Central memory CD8-positive, alpha-beta T cell (primary cell): ENCODE results near the gene KRTAP5-8.
"Not testable (repeated sequence)": the region's sequence is repeated elsewhere in the genome, so short reads cannot be mapped to it uniquely, and the experiment has no call there.

Experiments used
- ATAC-seq: fragments of 150-1000 bp; cut with Tn5 transposase; replicated peaks from 2 replicates; pipeline ENCODE4 v1.10.0; 2022; ENCODE audit warnings: mild to moderate bottlenecking, moderate FRiP score, moderate number of reproducible peaks; ENCODE audit not compliant: poor library complexity, severe bottlenecking; ENCODE audit errors: extremely low read depth
- DNase-seq, 2 donors: peaks; one replicate each; pipeline ENCODE4 v3.0.0; 2021; ENCODE audit warnings: low spot score in 2 of 2
- H3K27ac Mint-ChIP-seq: one replicate; pipeline ENCODE4 v1.8.0; 2022; ENCODE audit warnings: low read depth, mild to moderate bottlenecking, moderate library complexity, mixed read lengths
- H3K27me3 Mint-ChIP-seq: one replicate; pipeline ENCODE4 v1.8.0; 2022; ENCODE audit warnings: mixed read lengths
- H3K36me3 Mint-ChIP-seq: one replicate; pipeline ENCODE4 v1.8.0; 2022; ENCODE audit warnings: mild to moderate bottlenecking, moderate library complexity, mixed read lengths; ENCODE audit not compliant: insufficient read depth
- H3K4me1 Mint-ChIP-seq: one replicate; pipeline ENCODE4 v1.8.0; 2022; ENCODE audit warnings: mixed read lengths
- H3K4me3 Mint-ChIP-seq: one replicate; pipeline ENCODE4 v1.8.0; 2022; ENCODE audit warnings: mild to moderate bottlenecking, moderate library complexity, mixed read lengths
- H3K9me3 Mint-ChIP-seq: one replicate; pipeline ENCODE4 v1.8.0; 2022; ENCODE audit warnings: mixed read lengths

The KRTAP5-8 gene

DNA sequence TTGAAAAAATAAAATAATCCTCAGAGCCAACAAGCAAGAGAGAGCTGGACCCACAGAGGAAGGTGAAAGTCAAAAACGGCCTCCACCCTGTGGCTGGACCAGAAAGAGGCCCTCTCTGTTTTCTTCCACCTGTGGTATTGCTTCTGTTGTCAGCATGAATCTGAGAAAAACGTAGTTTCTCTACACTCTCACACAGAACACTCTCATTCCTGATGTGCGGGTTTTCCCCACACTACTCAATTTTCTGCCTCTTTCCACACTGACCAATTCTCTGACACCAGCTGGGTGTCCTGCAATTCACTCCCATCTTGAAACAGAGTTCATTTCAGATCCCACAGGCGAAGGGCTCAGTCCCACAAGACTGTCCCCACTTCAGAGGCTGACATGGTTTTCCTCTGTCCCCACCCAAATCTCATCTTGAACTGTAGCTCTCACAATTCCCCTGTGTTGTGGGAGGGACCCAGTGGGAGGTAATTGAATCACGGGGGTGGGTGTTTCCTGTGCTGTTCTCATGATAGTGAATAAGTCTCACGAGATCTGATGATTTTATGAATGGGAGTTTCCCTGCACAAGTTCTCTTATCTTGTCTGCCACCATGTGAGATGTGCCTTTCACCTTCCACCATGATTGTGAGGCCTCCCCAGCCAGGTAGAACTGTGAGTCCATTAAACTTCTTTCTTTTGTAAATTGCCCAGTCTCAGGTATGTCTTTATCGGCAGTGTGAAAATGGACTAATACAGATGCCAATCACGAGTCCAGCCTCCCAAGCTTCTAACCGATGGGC lies 2.9 kb downstream of the KRTAP5-8 start:
- peaks cover 77% of the 10 kb centered on the region for H3K27me3 Mint-ChIP-seq
- ATAC-seq, H3K36me3 Mint-ChIP-seq, H3K4me3 Mint-ChIP-seq, DNase-seq, H3K27ac Mint-ChIP-seq: not testable (repeated sequence)
- peaks cover 15% of the 10 kb centered on the region for H3K4me1 Mint-ChIP-seq
- peaks cover 11% of the 10 kb centered on the region for H3K9me3 Mint-ChIP-seq

DNA sequence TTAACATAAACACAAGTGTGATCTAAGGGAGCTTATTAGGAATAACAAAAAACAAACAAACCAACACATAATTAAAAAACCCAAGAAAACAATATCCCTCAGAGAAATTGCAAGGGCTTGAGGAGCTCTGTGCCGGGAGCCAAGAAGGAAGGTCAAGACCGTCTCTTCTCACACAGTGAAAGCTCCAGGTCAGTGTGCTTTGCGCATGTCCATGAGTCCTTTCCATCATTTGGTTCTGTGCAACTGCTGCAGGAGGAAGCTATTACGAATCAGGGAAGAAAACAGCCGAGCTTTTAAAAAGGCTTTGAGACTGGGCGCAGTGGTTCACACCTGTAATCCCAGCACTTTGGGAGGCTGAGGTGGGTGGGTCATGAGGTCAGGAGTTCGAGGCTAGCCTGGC lies 4.6 kb downstream of the KRTAP5-8 start:
- H3K9me3 Mint-ChIP-seq, result peaks cover 11% of the 10 kb centered on the region
- DNase-seq (no peak), ATAC-seq (no peak)
- H3K4me3 Mint-ChIP-seq, result no peak overlapping the region
- H3K36me3 Mint-ChIP-seq, result peaks cover 2% of the 10 kb centered on the region
- peaks cover 15% of the 10 kb centered on the region for H3K4me1 Mint-ChIP-seq
- peaks cover 74% of the 10 kb centered on the region for H3K27me3 Mint-ChIP-seq
- H3K27ac Mint-ChIP-seq, result no peak overlapping the region

DNA sequence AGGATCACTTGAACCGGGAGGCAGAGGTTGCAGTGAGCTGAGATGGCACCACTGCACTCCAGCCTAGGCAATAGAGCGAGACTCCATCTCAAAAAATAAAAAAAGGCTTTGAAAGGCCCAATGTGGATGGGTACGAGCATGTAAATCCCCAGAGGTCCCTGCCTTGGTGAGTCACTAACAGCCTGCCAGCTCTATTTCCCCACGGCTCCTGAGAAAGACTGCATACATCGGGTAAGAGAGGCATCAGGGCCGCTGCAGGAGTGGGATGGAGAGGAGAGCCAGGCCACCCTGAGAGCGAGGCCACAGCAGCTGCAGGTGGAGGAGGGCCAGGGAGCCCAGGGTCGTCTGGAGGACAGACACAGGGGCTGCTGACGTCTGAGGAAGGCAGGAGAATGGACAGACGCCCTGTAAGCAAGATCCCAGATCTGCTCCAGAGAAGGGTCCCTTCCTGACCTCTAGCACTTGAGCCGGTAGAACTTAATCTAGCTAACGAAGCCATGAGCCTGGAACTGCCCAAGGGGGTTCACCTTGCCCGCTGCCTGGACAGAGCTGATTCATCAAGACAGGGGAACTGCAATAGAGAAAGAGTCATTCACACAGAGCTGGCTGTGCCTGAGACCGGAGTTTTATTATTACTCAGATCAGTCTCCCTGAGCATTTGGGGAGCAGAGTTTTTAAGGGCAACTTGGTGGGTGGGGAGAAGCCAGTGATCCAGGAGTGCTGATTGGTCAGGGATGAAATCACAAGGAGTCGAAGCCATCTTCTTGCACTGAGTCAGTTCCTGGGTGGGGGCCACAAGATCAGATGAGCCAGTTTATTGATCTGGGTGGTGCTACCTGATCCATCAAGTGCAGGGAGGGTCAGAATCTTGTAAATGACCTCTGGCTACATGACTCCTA lies 5.3 kb downstream of the KRTAP5-8 start:
- Mint-ChIP-seq H3K27ac (no peak overlapping the region), H3K36me3 (peaks cover 2% of the 10 kb centered on the region), H3K9me3 (peaks cover 11% of the 10 kb centered on the region), H3K4me3 (no peak overlapping the region), H3K4me1 (peaks cover 15% of the 10 kb centered on the region), H3K27me3 (peaks cover 78% of the 10 kb centered on the region)
- no peak for DNase-seq
- ATAC-seq, result no peak

DNA sequence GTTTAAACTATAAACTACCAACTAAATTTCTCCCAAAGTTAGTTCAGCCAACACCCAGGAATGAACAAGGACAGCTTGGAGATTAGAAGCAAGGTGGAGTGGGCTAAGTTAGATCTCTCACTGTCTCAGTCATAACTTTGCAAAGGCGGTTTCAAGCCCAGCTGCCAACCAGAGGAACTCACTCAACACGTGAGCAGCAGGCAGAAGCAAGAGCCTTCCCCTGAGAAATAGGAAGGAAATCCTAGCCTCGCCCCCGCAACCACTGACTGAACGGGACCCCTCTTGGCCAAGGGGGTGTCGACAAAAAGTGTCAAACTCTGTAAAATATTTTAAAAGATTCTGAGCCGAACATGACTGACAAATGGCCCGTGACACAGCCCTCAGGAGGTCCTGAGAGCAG lies 6.0 kb downstream of the KRTAP5-8 start:
- H3K9me3 Mint-ChIP-seq, result peaks cover 11% of the 10 kb centered on the region
- H3K4me1 Mint-ChIP-seq, result peaks cover 15% of the 10 kb centered on the region
- no peak overlapping the region for H3K4me3 Mint-ChIP-seq
- DNase-seq, result no peak
- H3K36me3 Mint-ChIP-seq, result peaks cover 2% of the 10 kb centered on the region
- no peak for ATAC-seq
- peaks cover 81% of the 10 kb centered on the region for H3K27me3 Mint-ChIP-seq
- no peak overlapping the region for H3K27ac Mint-ChIP-seq

DNA sequence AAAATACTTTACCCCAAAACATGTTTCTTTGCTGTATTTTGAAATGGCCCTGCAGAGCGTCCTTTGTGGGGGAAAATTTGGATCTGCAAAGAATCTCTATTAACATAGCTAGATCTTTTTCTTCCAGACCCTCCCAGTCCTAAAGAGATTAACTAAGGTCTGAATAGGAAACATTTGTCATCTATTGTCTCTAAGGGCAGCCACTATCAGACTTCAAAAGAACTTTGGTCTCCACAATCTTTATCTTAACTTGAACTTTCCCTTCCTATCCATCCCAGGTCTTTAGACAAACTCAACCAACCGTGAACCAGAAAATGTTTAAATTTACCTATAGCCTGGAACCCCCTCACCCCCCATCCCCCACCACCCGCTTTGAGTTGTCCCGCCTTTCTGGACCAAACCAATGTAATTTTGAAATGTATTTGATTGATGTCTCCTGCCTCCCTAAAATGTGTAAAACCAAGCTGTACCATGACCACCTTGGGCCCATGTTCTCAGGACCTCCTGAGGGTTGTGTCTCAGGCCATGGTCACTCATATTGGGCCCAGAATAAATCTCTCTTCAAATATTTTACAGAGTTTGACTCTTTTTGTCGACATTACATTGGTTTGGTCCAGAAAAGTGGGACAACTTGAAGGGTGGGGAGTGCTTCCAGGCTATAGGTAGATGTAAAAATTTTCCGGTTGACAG lies 6.8 kb downstream of the KRTAP5-8 start:
- Mint-ChIP-seq H3K27me3 (peaks cover 81% of the 10 kb centered on the region), H3K27ac (no peak overlapping the region), H3K4me3 (no peak overlapping the region), H3K9me3 (peaks cover 11% of the 10 kb centered on the region), H3K4me1 (peaks cover 15% of the 10 kb centered on the region), H3K36me3 (peaks cover 2% of the 10 kb centered on the region)
- no peak for ATAC-seq
- no peak for DNase-seq

DNA sequence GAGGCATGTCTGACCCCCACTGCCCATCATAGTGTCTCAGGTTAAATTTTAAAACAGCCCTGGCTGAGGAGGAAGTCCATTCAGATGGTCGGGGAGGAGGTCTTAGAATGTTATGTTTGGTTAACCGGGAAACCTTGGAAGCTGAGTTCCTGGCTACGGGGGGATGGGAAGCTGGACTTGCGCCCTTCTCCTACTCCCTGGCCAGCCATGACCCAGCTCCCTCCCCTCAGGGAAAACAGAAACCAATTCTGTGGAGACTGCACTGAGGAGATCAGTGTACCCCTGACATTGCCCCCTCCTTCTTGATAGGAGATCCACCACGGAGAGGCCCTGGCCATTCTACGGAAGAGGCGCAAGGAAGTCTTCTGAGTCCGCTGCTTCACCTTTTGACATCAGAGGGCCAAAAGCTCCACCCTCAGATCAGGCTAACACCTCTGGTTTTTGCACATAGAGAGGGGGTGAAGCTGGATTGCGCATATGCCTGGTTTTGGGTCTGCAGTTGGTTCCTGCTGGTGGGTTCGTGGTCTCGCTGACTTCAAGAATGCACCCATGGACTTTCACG lies 7.7 kb downstream of the KRTAP5-8 start:
- Mint-ChIP-seq H3K36me3 (peaks cover 2% of the 10 kb centered on the region), H3K27ac (no peak overlapping the region), H3K9me3 (peaks cover 10% of the 10 kb centered on the region), H3K27me3 (peaks cover 84% of the 10 kb centered on the region), H3K4me3 (no peak overlapping the region), H3K4me1 (peaks cover 15% of the 10 kb centered on the region)
- DNase-seq (no peak), ATAC-seq (no peak)

DNA sequence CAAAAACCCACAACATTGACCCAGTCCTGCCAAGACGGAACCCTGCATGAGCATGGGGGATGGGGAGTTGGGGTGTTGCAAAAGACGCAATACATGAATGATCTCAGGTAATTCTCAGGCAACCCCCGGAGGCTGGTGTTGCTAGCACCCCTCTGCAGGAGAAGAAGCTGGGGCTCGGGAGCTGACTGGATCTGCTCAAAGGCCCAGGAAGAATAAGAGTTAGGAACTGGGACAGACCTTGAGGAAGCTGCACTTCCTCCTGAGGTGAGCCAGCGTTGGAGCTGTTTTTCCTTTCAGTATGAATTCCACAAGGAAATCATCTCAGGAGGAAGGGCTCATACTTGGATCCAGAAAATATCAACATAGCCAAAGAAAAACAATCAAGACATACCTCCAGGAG lies 10.3 kb downstream of the KRTAP5-8 start, which contains the start of gene KRTAP5-9:
KRTAP5-9 (plus strand) TSS at position 301 of the 400 bp plus-strand sequence. CDS start 238 bp downstream, outside the sequence.
- no peak for DNase-seq
- ATAC-seq, result no peak
- Mint-ChIP-seq H3K4me3 (no peak within 1 kb of the TSS), H3K9me3 (no peaks in the 10 kb centered on the region), H3K36me3 (peaks cover 2% of the 10 kb centered on the region), H3K4me1 (peaks cover 13% of the 10 kb centered on the region), H3K27ac (no peak within 1 kb of the TSS), H3K27me3 (peaks cover 61% of the 10 kb centered on the region)

DNA sequence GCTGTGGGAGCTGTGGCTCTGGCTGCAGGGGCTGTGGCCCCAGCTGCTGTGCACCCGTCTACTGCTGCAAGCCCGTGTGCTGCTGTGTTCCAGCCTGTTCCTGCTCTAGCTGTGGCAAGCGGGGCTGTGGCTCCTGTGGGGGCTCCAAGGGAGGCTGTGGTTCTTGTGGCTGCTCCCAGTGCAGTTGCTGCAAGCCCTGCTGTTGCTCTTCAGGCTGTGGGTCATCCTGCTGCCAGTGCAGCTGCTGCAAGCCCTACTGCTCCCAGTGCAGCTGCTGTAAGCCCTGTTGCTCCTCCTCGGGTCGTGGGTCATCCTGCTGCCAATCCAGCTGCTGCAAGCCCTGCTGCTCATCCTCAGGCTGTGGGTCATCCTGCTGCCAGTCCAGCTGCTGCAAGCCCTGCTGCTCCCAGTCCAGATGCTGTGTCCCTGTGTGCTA lies 10.9 kb downstream of the KRTAP5-8 start:
- no peak overlapping the region for H3K4me3 Mint-ChIP-seq
- no peak for ATAC-seq
- no peak overlapping the region for H3K27ac Mint-ChIP-seq

DNA sequence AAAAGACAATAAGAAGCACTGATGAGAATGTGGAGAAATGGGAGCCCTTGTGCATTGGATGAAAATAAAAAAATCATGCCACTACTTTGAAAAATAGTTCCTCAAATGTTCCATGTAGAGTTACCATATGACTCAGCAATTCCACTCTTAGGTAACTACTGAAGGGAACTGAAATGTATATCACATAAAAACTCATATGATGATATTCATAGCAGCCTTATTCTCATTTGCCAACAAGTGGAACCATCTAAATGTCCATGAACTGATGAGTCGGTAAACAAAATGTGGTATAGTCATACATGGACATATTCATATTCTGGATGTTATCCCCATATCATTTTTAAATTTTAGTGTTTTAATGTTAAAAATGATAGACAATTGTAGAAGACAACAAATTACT lies 13.9 kb downstream of the KRTAP5-8 start:
- no peaks in the 10 kb centered on the region for H3K4me1 Mint-ChIP-seq

More for the DNA sequence above, 10.9 kb downstream of the KRTAP5-8 start:
- no peaks in the 10 kb centered on the region for H3K36me3 Mint-ChIP-seq
- H3K9me3 Mint-ChIP-seq, result no peaks in the 10 kb centered on the region
- H3K27me3 Mint-ChIP-seq, result peaks cover 58% of the 10 kb centered on the region
- DNase-seq, result no peak
- peaks cover 7% of the 10 kb centered on the region for H3K4me1 Mint-ChIP-seq

DNA sequence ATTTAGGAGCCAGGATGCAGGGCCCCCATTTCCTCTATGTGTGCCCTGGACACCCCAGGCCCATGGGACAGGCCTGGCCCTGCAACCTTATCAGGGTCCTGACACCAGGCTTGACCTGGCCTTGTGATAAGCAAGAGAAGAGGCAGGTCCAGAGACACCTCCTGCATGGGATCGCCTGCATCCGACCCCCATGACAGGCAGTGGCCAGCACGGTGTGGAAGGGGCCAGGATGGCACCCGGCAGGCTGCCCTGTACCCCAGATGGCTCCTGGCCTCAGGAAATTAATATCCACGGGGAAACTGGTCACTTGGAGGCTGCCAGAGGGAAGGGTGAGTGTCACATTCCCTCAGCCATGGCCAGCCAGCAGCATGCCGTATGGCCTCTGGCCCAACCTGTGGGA lies 17.2 kb downstream of the KRTAP5-8 start:
- H3K4me3 Mint-ChIP-seq, result no peak overlapping the region
- H3K27me3 Mint-ChIP-seq, result peaks cover 15% of the 10 kb centered on the region
- DNase-seq (no peak), ATAC-seq (no peak)
- no peaks in the 10 kb centered on the region for H3K9me3 Mint-ChIP-seq
- H3K36me3 Mint-ChIP-seq, result peaks cover 1% of the 10 kb centered on the region
- no peak overlapping the region for H3K27ac Mint-ChIP-seq
- no peaks in the 10 kb centered on the region for H3K4me1 Mint-ChIP-seq

More for the DNA sequence above, 13.9 kb downstream of the KRTAP5-8 start:
- H3K36me3 Mint-ChIP-seq, result peaks cover 1% of the 10 kb centered on the region
- no peak overlapping the region for H3K27ac Mint-ChIP-seq
- DNase-seq (no peak), ATAC-seq (no peak)
- no peak overlapping the region for H3K4me3 Mint-ChIP-seq
- H3K27me3 Mint-ChIP-seq, result peaks cover 42% of the 10 kb centered on the region
- no peaks in the 10 kb centered on the region for H3K9me3 Mint-ChIP-seq

DNA sequence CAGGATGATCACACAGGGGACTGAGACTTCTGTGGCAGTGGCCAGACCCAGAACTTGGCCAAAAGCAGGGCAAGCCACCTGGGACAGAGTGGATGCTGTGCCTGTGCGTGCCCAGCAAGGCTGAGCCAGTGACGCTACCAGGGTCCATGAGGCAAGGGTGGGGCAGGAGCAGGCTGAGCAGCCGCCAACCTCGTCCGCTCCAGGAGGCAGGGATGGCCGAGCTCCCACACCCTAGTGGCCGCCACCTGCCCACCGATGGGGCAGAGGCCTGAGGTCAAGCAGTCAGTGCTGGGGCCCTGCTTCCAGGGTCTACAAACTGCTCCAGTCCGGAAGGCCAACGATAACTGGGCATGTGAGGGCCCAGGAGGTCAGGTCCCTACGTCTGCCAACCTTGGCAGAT lies 17.7 kb downstream of the KRTAP5-8 start:
- H3K4me3 Mint-ChIP-seq, result no peak overlapping the region
- no peak overlapping the region for H3K27ac Mint-ChIP-seq
- H3K4me1 Mint-ChIP-seq, result no peaks in the 10 kb centered on the region
- ATAC-seq (no peak), DNase-seq (no peak)
- H3K36me3 Mint-ChIP-seq, result peaks cover 1% of the 10 kb centered on the region
- peaks cover 10% of the 10 kb centered on the region for H3K27me3 Mint-ChIP-seq
- H3K9me3 Mint-ChIP-seq, result no peaks in the 10 kb centered on the region

DNA sequence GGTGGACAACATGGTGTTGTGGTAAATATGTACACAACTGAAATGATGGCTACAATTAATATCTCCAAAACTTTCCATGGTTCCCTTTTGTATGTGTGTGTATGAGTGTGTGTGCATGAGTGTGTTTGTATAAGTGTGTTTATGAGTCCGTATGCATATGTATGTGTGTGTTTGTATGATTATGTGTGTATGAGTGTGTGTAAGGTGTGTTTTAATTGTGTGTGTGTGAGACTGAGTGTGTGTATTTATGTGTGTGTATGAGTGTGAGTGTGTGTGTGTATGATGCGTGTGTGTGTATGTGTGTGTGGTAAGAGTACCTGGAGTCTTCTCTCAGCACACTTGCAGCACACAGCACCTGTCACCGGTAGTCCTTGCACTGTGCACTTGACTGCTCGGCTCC lies 18.2 kb downstream of the KRTAP5-8 start:
- no peak overlapping the region for H3K27ac Mint-ChIP-seq

More for the DNA sequence above, 18.2 kb downstream of the KRTAP5-8 start:
- no peak overlapping the region for H3K4me3 Mint-ChIP-seq
- peaks cover 11% of the 10 kb centered on the region for H3K27me3 Mint-ChIP-seq
- no peak for DNase-seq
- H3K36me3 Mint-ChIP-seq, result peaks cover 1% of the 10 kb centered on the region
- no peak for ATAC-seq
- no peaks in the 10 kb centered on the region for H3K4me1 Mint-ChIP-seq
- H3K9me3 Mint-ChIP-seq, result no peaks in the 10 kb centered on the region
